ENCODE data around the gene ARHGDIG.
"Not testable (repeated sequence)": the region's sequence is repeated elsewhere in the genome, so short reads cannot be mapped to it uniquely, and the experiment has no call there.

The ARHGDIG gene

DNA sequence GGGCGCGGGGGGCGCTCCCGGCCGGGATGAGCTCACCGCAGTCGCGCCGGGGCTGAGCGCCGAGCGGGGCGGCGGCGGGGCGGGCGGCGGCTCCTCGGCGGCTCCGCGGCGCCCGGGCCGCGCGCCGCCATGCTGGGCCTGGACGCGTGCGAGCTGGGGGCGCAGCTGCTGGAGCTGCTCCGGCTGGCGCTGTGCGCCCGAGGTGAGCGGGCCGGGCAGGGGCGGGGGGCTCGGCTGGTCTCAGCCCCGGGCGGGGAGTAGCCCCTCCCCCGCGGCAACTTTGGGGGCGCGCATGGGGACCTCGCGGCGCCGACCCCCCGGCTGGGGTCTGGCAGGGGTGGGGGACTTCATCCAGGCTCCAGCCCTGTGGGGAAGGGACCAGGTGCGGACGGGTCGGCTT, at the start of gene ARHGDIG:
Gene ARHGDIG (plus strand): TSS at position 40 of the 400 bp plus-strand sequence. CDS start 90 bp downstream, at position 130.
- no peak for DNase-seq

- DNase-seq: no peak
These were observed 49.4 kb upstream of the ARHGDIG start for GRCh38 chr16:230949-231348.

DNA sequence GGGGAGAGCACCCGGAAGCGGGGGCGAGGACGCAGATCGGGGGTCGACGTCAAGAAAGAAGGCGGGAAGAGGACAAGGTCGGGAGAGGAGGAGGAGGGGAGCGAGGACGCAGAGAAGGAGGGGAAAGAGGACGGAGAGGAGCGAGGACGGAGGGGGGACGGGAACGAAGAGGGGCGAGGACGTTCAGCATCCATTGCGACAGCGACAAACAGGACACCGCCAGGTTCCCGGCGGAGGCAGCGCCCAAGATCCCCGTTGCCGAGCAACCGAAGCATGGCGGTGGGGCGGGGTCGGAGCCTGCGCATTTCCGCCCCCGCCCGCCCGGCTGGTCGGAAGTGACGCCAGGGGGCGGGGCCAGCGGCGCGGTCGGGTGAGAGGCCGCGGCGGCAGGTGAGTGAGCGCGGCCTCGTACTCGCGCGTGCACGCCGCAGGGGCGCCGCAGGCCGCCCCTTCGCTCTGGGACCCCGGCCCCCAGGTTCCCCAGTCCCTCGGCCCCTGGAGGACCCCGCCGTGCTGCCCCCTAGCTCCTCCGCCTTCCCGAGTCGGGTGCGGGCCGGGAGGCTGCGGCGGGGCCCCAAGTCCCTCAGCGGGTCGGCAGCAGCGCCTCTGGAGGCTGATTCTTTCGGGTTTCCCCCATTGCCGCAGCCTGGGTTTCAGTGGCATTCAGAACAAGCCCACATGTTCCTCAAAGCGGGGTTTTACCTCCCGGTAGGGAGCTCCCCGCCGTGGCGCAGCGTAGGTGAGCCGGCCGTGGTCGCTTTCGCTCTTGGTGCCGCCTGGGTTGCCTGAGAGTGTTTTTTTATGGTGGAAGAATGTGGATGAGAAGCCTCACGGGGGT, 45.7 kb upstream of the ARHGDIG start, which contains the start of gene FAM234A:
Gene FAM234A (plus strand): TSS at position 354 of the 838 bp plus-strand sequence. CDS start 19,593 bp downstream, outside the sequence.
- DNase-seq: peak; percentile 95

DNA sequence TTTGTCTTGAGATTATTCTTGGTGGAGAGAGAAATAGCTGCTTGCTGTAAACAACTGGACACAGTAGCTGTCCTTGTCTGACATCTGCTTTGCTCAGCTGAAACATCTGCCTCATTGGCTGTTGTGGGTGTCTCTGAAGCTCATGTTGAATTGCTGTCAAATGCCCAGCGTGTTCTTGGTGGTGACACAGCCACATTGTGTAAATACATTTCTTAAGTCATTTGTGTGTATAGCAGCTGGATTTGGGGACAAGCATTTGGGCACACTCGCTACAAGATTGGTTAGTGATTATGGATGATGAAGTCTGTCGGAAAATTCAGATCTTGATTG, 40.5 kb upstream of the ARHGDIG start:
- DNase-seq: no peak

DNA sequence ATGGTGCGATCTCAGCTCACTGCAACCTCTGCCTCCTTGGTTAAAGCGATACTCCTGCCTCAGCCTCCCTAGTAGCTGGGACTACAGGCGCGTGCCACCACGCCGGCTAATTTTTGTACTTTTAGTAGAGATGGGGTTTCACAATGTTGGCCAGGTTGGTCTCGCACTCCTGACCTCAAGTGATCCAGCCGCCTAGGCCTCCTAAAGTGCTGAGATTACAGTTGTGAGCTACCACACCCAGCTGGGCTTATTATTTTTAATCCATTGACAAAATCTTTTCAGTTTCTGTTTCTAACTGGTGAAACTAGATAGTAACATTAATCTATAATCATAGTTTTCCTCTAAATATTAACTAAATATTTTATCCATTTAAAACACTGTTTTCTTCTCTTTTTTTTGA, 39.8 kb upstream of the ARHGDIG start:
- no peak for DNase-seq

DNA sequence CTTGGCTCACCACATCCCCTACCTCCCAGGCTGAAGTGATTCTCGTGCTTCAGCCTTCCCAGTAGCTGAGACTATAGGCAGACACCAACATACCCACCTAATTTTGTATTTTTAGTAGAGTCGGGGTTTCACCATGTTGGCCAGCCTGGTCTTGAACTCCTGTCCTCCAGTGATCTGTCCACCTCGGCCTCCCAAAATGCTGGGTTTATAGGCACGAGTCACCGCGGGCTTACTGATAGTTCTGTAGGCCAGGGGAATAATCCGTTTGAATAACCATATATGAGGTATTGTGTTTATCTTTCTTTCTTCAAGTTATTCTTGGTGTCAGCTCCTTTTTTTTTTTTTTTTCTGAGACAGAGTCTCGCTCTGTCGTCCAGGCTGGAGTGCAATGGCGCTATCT, 38.1 kb upstream of the ARHGDIG start:
- DNase-seq: no peak

DNA sequence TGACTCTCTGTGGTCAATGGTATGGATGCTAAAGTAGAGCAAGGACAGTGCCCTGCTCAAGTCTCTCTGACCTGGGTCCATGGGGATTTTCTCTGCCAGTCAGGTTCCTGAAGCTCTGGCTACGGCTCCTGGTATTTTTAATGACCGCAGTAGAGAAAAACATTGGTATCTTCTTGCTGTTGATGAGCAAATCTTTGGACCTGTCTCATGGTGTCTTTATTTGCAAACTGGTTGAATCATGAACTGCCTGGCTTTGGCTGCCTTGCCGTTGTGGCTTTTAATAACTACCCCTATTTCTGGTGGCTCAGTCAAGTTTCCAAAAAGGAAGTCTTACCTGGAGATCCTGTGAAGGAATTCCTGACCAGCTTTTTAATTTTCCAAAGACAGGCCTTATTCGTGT, 37.0 kb upstream of the ARHGDIG start:
- no peak for DNase-seq

DNA sequence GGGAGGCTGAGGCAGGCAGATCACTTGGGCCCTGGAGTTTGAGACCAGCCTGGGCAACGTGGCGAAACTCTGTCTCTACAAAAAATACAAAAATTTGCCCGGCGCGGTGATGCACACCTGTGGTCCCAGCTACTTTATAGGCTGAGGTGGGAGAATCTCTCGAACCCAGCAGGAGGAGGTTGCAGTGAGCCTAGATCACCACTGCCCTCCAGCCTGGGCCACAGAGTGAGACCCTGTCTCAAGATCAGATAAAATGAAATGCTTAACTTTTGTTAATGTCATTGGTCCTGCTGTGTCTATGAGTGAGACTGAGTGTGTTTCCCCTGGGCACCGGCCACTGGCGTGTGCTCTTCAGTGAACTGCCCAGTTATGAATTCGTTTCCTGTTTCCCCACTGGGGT, 35.3 kb upstream of the ARHGDIG start:
- no peak for DNase-seq

GRCh38 chr16:247027-247426, 33.4 kb upstream of the ARHGDIG start:
- DNase-seq: no peak

DNA sequence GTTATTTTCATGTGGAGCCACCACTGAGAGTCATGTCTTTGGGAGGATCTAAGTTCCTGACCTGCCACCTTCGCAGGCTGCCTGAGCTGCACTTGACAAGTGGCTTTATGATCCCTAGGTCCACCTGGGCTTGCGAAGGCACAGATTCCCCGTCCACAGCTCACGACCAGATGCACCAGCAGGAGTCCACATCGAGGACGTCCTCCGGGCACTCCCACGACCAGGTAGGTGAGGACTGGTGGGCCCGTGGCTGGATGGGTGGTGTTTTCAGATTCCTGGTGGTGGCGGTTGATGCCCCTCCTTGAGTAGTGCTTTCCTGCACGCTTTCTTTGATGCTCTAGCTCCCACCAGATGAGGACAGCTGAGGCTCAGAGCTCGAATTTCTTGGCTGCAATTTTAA, 31.0 kb upstream of the ARHGDIG start:
- DNase-seq: no peak

DNA sequence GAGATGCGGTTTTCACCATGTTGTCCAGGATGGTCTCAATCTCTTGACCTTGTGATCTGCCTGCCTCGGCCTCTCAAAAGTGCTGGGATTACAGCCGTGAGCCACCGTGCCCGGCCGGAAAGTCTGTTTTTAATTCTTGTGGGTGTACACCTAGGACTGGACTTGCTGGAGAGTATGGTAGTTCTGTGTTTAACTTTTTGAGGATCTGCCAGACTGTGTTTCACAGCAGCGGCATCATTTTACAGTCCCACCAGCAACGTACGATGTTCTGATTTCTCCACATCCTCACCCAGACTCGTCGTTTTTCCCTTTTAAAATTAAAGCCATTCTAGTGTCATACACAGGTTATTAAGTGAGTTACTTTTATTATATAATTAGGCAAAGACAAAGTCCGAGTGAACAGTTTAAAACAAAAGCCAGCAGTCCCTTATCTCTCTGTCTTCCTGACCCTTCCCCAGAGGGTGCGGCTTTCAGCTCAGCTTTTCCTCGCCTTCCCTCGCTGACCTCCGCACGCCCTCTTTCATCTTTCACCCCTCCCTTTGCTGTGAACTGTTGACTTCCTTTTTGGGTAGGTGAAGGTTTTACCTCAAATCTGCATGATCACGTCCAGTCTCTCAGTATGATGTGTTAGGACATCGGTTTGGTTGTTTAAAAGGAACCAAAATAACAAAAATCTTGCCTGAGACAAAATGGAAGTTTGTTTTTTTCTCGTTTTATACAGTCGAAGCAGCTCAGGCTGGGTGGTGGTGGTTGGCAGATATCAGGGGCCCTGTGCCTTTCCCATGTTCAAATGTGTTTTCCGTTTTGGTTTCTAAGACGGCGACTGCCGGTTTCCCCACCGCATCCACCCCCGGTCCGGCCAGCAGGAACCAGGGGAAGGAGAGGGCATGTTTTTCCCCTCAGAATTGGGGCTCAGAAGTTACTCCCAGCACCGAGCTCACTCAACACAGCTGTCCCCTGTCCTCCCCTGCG, 27.7 kb upstream of the ARHGDIG start:
- no peak for DNase-seq

DNA sequence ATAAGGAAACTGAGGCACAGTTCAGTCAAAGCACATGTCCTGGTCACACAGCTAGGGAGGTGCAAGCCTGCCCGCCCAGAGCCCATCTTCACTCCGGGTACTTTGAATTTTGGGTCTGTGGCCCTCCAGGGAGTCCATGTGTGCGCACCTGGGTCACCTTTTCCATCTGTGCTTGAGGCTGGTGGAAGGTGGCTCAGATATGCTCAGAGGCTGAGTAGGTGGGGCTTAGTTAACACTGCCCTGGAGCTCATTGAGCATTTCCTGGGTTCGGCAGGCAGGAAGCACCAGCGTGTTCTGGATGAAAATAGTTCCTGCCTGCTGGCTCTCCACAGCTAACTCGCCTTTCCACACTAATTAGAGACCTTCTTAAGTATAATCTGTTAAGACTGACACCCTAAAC, 26.6 kb upstream of the ARHGDIG start:
- DNase-seq: no peak

- no peak for DNase-seq
These were observed 25.9 kb upstream of the ARHGDIG start for GRCh38 chr16:254461-254860.

DNA sequence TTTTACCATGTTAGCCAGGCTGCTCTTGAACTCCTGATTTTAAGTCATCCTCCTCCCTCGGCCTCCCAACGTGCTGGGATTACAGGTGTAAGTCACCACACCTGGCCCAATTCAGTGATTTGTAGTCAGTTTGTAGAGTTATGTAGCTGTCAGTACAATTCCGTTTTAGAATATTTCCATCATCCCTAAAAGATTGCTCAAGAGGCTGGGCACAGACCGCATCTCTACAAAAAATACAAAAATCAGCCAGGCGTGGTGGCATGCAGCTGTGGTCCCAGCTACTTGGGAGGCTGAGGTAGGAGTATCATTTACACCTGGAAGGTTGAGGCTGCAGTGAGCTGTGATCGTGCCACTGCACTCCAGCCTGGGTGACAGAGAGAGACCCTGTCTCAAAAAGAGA, 25.2 kb upstream of the ARHGDIG start:
- DNase-seq: no peak

DNA sequence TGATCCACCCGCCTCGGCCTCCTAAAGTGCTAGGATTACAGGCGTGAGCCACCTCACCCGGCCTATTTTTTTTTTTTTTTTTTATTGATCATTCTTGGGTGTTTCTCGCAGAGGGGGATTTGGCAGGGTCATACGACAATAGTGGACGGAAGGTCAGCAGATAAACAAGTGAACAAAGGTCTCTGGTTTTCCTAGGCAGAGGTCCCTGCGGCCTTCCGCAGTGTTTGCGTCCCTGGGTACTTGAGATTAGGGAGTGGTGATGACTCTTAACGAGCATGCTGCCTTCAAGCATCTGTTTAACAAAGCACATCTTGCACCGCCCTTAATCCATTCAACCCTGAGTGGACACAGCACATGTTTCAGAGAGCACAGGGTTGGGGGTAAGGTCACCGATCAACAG, 22.3 kb upstream of the ARHGDIG start:
- DNase-seq: not testable (repeated sequence)

DNA sequence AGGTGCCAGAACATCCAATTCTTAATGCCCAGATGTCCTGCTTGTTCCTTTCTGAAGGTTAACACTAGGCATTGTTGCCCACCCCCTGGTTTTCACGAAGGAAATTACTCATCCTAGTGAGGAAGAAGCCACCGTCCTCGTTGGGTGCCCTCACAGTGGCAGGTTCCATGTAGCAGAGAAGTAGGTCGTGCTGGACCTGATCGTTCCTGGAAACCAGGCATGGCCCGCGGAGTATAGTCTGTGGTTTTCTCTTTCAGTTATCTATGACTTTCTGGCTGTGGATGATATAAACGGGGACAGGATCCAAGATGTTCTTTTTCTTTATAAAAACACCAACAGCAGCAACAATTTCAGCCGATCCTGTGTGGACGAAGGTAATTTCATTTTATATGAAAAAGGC, 21.2 kb upstream of the ARHGDIG start:
- DNase-seq: no peak

DNA sequence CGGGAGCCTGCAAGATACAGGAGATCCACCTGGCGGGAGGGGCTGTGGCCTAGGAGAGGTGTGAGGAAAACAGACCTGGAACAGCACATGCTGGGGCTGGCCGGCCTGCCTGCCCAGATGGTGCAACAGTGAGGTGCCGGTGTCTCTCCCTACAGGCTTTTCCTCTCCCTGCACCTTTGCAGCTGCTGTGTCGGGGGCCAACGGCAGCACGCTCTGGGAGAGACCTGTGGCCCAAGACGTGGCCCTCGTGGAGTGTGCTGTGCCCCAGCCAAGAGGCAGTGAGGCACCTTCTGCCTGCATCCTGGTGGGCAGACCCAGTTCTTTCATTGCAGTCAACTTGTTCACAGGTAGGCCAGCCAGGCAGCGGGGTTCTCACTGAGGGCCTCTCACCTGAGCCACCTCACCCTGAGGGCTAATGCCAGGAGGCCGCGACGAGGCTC, 20.6 kb upstream of the ARHGDIG start:
- DNase-seq: no peak

DNA sequence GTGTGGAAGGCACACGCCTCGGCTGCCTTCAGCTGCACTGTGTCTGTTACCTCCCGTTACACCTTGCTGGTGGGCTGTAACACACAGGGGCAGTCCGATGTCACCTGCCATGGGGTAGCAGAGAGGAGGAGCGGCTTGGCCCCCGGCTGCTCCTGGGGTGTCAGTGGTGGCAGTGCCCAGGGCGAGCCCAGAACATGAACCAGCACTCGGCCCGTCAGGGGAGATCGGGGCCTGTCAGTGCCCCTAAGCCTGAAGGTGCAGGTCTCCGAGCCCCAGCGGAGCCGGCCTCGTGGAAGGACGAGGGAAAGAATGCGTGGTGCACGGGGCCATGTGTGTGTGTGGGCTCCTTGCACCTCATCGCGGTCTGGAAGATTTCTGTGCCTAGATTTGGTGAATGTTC, 20.1 kb upstream of the ARHGDIG start:
- DNase-seq: no peak

DNA sequence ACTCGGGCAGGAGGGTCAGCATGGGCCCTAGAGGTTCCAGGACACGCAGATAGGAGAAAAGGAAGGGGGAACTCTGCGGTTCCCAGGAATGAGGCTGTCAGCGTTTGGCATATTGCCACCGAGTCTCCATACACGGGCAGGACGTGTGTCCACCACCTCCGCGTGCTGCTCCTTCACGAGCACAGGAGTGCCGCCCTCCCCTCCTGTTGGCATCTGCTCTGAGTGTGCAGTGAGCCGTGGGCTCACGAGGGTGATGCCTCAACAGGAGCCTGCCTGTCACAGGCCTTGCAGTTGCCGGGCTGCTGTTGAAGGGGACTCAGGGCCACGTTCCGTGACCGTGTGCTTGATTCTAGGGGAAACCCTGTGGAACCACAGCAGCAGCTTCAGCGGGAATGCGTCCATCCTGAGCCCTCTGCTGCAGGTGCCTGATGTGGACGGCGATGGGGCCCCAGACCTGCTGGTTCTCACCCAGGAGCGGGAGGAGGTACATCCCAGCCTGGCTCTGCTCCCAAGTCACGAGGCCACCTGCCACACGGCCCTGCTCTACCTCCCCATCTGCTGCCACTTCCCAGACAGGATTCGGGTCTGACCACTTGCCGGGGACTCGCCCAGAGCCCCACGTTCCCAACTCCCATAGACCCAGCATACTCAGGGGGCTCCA, 19.2 kb upstream of the ARHGDIG start:
- no peak for DNase-seq

- DNase-seq: no peak
These were observed 18.2 kb upstream of the ARHGDIG start for GRCh38 chr16:262121-262745.

DNA sequence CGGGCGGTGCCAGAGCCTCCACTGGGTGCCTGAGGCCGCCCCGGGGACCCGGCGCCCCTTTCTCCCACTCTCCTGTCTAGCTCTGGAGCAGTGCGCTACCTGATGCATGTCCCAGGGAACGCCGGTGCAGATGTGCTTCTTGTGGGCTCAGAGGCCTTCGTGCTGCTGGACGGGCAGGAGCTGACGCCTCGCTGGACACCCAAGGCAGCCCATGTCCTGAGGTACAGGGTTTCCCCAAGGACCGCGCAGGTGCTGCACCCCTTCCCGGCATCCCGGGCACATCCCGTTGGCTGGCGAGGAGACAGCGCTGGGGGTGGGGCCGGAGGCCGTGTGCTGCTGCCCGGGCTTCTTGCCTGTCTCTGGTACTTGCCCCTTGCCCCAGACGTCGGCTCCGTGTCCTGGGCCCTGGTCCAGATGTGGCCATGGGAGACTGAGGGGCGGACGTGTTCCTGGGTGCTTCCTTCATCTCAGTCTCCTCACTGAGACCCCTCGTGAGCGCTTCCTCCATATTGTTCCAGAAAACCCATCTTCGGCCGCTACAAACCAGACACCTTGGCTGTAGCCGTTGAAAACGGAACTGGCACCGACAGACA, 17.1 kb upstream of the ARHGDIG start:
- DNase-seq: no peak

GRCh38 chr16:263944-264343, 16.4 kb upstream of the ARHGDIG start:
- DNase-seq: no peak
